Measurements from ENCODE around the gene CDKAL1. TPM values are rescaled to one million over a fixed set of nuclear protein-coding genes. Genes with fewer than 3 reads are reported as not detected.
A peak's percentile ranks its signal among the peaks of the same experiment; 100 is the strongest.

Gene CDKAL1
- total and polyA plus RNA-seq, 2 of the 8 experiments (the other 6 are each of a cell fraction or from before 2014, with no cell fraction given): 8.4 to 24.6 TPM

GRCh38 chr6:21189759-21190158 is 655.5 kb downstream of the CDKAL1 start:
- H3K4me2 ChIP-seq (ENCODE audit: insufficient read depth in 1 of 2, low read depth in 2 of 2, low read length in 2 of 2): no peak overlapping the region
- no peaks in the 10 kb centered on the region; a peak in 2 of 8 replicates for H3K36me3 ChIP-seq (ENCODE audit: control insufficient read depth in 2 of 4, insufficient read depth in 4 of 4, low read length in 3 of 4)
- H2BK20ac ChIP-seq (ENCODE audit: low read length): no peak overlapping the region
- no peak overlapping the region for H3K9ac ChIP-seq (replicated peaks in 1 of 4; ENCODE audit: extremely low read depth in 1 of 4, low read depth in 3 of 4, low read length in 3 of 4)
- H3K56ac ChIP-seq (replicated peaks; ENCODE audit: insufficient read length, low read depth, low read length): no peak overlapping the region
- H3K4me3 ChIP-seq (ENCODE audit: extremely low read depth in 1 of 4, insufficient read depth in 2 of 4, low read depth in 3 of 4, low read length in 4 of 4): no peak overlapping the region
- no peak for DNase-seq (ENCODE audit: low read depth in 1 of 2, low spot score in 2 of 2)
- ChIA-PET POLR2A (ENCODE audit: partially characterized antibody) (interaction anchor here (0.6 kb wide), 1 partner anchor 10 kb away, joined by 3 read pairs; no protein-coding TSS in a partner anchor), CTCF (ENCODE audit: partially characterized antibody) (interaction anchor here (0.6 kb wide), 2 partner anchors 69 to 1921 kb away, joined by 3 to 4 read pairs; no protein-coding TSS in a partner anchor)
- no peak overlapping the region for H4K5ac ChIP-seq (ENCODE audit: insufficient read length, low read depth, low read length)
- H3K14ac ChIP-seq (ENCODE audit: insufficient read length): no peak overlapping the region
- H3K23me2 ChIP-seq (ENCODE audit: low read depth, low read length): no peaks in the 10 kb centered on the region
- H3K9me3 ChIP-seq (ENCODE audit: insufficient read depth in 2 of 2, low read depth in 1 of 2, low read length in 1 of 2): no peaks in the 10 kb centered on the region
- H4K20me1 ChIP-seq (replicated peaks in 1 of 2; ENCODE audit: control insufficient read depth in 1 of 2, insufficient read depth in 2 of 2, low read length in 2 of 2): no peaks in the 10 kb centered on the region
- no peak overlapping the region for H3K23ac ChIP-seq (ENCODE audit: insufficient read length)
- peak overlapping the region; percentile 44 for H2BK120ac ChIP-seq (replicated peaks; ENCODE audit: low read depth, low read length)
- H4K91ac ChIP-seq (replicated peaks; ENCODE audit: insufficient read length, low read length): peak overlapping the region; percentile 17
- peaks cover 0 to 18% (median 7%) of the 10 kb centered on the region in 4 experiments; a peak in 4 of 7 replicates for H3K4me1 ChIP-seq (replicated peaks in 1 of 4; ENCODE audit: control insufficient read depth in 3 of 4, insufficient read depth in 4 of 4, low read length in 3 of 4)
- TF ChIP-seq JUN (IDR thresholded peaks at IDR 0.05; ENCODE audit: low read depth, low read length): no peak
- no peak overlapping the region for H2BK12ac ChIP-seq (ENCODE audit: low read depth, low read length)
- FAIRE-seq: no peak
- H2AK5ac ChIP-seq (ENCODE audit: low read depth, low read length): no peak overlapping the region
- H3K79me2 ChIP-seq (ENCODE audit: control insufficient read depth in 1 of 2, insufficient read depth in 2 of 2, low read length in 2 of 2): no peaks in the 10 kb centered on the region
- H2BK15ac ChIP-seq (ENCODE audit: low read length): no peak overlapping the region
- H3K18ac ChIP-seq (ENCODE audit: extremely low read depth, low read length): no peak overlapping the region
- H3K4ac ChIP-seq (replicated peaks; ENCODE audit: insufficient read length, low read depth, low read length): no peak overlapping the region
- H3K79me1 ChIP-seq (ENCODE audit: low read depth, low read length): no peaks in the 10 kb centered on the region
- WGBS, 2 experiments (ENCODE audit: extremely low coverage in 1 of 2, insufficient coverage in 1 of 2, insufficient read length in 1 of 2, insufficient replicate concordance in 2 of 2, low coverage in 1 of 2, low lambda C conversion rate in 2 of 2, missing lambda C conversion rate in 1 of 2): 89% methylated on average over 4 of the region's 4 CpGs; no CpG with 5 or more reads in 1 of the 2 experiments
- H2BK5ac ChIP-seq (ENCODE audit: low read depth, low read length): no peak overlapping the region
- no peak overlapping the region for H4K8ac ChIP-seq (ENCODE audit: extremely low read depth, insufficient read depth, low read length)
- H3K27me3 ChIP-seq (replicated peaks in 1 of 4; ENCODE audit: control insufficient read depth in 3 of 4, extremely low read depth in 1 of 4, insufficient read depth in 3 of 4, low read length in 3 of 4): no peaks in the 10 kb centered on the region
- H2AFZ ChIP-seq (ENCODE audit: low read length): no peak overlapping the region
- H3K27ac ChIP-seq (ENCODE audit: low read depth, low read length): no peak overlapping the region

Data from H1 (cell line).